BE2C (cell line): ENCODE measurements around the gene NRP1.

Experiments used
- DNase-seq: peaks from one replicate; pipeline ENCODE4 v3.0.0-alpha.2; 2020
- H3K27me3 ChIP-seq: fragments of 250-450 bp; sonication (Bioruptor Pico); 2 replicates; pipeline ENCODE4 v1.5.1; 2020; ENCODE audit warnings: mild to moderate bottlenecking
- H3K36me3 ChIP-seq: fragments of 250-450 bp; sonication (Bioruptor Pico); 2 replicates; pipeline ENCODE4 v1.5.1; 2020; ENCODE audit warnings: mild to moderate bottlenecking
- H3K4me1 ChIP-seq: fragments of 250-450 bp; sonication (Bioruptor Pico); 2 replicates; pipeline ENCODE4 v1.5.1; 2020
- H3K4me3 ChIP-seq: 2 replicates; pipeline ENCODE4 v1.5.1; 2011; ENCODE audit warnings: low read depth, low read length
- H3K9me3 ChIP-seq: fragments of 250-450 bp; sonication (Bioruptor Pico); 2 replicates; pipeline ENCODE4 v1.5.1; 2020
- CTCF ChIP-seq: IDR thresholded peaks from 2 replicates; pipeline ENCODE4 v1.5.1; 2012; ENCODE audit warnings: mild to moderate bottlenecking, low read depth, low read length

Gene NRP1

GRCh38 chr10:33345236-33345635 is 10.8 kb upstream of the NRP1 start:
- Histone ChIP-seq H3K4me3 (no peak overlapping the region), H3K27me3 (no peaks in the 10 kb centered on the region), H3K36me3 (no peaks in the 10 kb centered on the region), H3K9me3 (no peaks in the 10 kb centered on the region), H3K4me1 (peaks cover 5% of the 10 kb centered on the region)
- TF ChIP-seq CTCF, result no peak
- peak; percentile 43 for DNase-seq

GRCh38 chr10:33344676-33345075 is 10.2 kb upstream of the NRP1 start:
- Histone ChIP-seq H3K4me3 (no peak overlapping the region), H3K9me3 (no peaks in the 10 kb centered on the region), H3K4me1 (peaks cover 5% of the 10 kb centered on the region), H3K36me3 (no peaks in the 10 kb centered on the region), H3K27me3 (no peaks in the 10 kb centered on the region)
- DNase-seq, result no peak
- no peak for TF ChIP-seq CTCF

GRCh38 chr10:33341637-33342036 is 7.2 kb upstream of the NRP1 start:
- Histone ChIP-seq H3K4me1 (peaks cover 5% of the 10 kb centered on the region), H3K9me3 (no peaks in the 10 kb centered on the region), H3K27me3 (no peaks in the 10 kb centered on the region), H3K36me3 (no peaks in the 10 kb centered on the region), H3K4me3 (no peak overlapping the region)
- no peak for TF ChIP-seq CTCF
- no peak for DNase-seq

- Histone ChIP-seq H3K36me3 (no peaks in the 10 kb centered on the region), H3K4me1 (no peaks in the 10 kb centered on the region), H3K9me3 (no peaks in the 10 kb centered on the region), H3K27me3 (no peaks in the 10 kb centered on the region), H3K4me3 (peak overlapping the region; percentile 90)
- TF ChIP-seq CTCF, result peak; percentile 12; the same call in 1 of the 2 replicates
- peak; percentile 30 for DNase-seq
These were observed 3.0 kb upstream of the NRP1 start for GRCh38 chr10:33337326-33337957.

- Histone ChIP-seq H3K36me3 (no peaks in the 10 kb centered on the region), H3K4me1 (no peaks in the 10 kb centered on the region), H3K27me3 (no peaks in the 10 kb centered on the region), H3K9me3 (no peaks in the 10 kb centered on the region), H3K4me3 (peak overlapping the region; percentile 90)
- TF ChIP-seq CTCF, result no peak
- peak; percentile 47 for DNase-seq
These were observed 2.3 kb upstream of the NRP1 start for GRCh38 chr10:33336582-33337325.
